Keratinocyte (primary cell): Measurements from ENCODE around the gene IL7R. TPM values are rescaled to one million over a fixed set of nuclear protein-coding genes. Genes with fewer than 3 reads are reported as not detected.

Experiments
- DNase-seq: peaks from one replicate; pipeline ENCODE4 v3.0.0-alpha.2; 2011; ENCODE audit warnings: low read depth, missing footprints, low spot score
- FAIRE-seq: peaks from 2 replicates; lab custom pipeline; 2011; peaks lifted over from hg19 to GRCh38; lab: Jason Lieb, UNC
- H2AFZ ChIP-seq: 2 replicates; pipeline ENCODE4 v1.6.0; 2012; ENCODE audit warnings: low read length, control low read depth, inconsistent platforms; ENCODE audit not compliant: control insufficient read depth
- H3K27ac ChIP-seq: 2 replicates; pipeline ENCODE4 v1.5.1; 2011; ENCODE audit warnings: low read length; ENCODE audit not compliant: control insufficient read depth, insufficient read depth
- H3K27me3 ChIP-seq: 3 replicates; pipeline ENCODE4 v1.6.0; 2011; ENCODE audit warnings: low read length; ENCODE audit not compliant: control insufficient read depth, insufficient read depth; ENCODE audit errors: extremely low read depth
- H3K36me3 ChIP-seq, 2 experiments: 2 replicates in 1 of 2; 3 replicates in 1 of 2; pipeline ENCODE4 v1.5.1; 2011; ENCODE audit warnings: low read length in 2 of 2, mild to moderate bottlenecking in 1 of 2; ENCODE audit not compliant: control insufficient read depth in 2 of 2, insufficient read depth in 2 of 2; ENCODE audit errors: extremely low read depth in 1 of 2
- H3K4me1 ChIP-seq: 3 replicates; pipeline ENCODE4 v1.5.1; 2011; ENCODE audit warnings: low read length; ENCODE audit not compliant: control insufficient read depth, insufficient read depth; ENCODE audit errors: extremely low read depth
- H3K4me2 ChIP-seq: 3 replicates; pipeline ENCODE4 v1.6.0; 2011; ENCODE audit warnings: low read depth, low read length; ENCODE audit not compliant: control insufficient read depth, insufficient read depth; ENCODE audit errors: extremely low read depth
- H3K4me3 ChIP-seq, 3 experiments: fragments of 200-600 bp in 1 of 3; sonication (generic) in 1 of 3; 2 replicates in 2 of 3; 3 replicates in 1 of 3; pipeline ENCODE4 v1.5.1; 2011 to 2016; ENCODE audit warnings: low read length in 3 of 3, mild to moderate bottlenecking in 3 of 3, control low read depth in 2 of 3, inconsistent platforms in 1 of 3, low read depth in 1 of 3, mixed read lengths in 1 of 3, mixed run types in 1 of 3, moderate library complexity in 1 of 3; ENCODE audit not compliant: control insufficient read depth in 2 of 3, insufficient read depth in 2 of 3; ENCODE audit errors: extremely low read depth in 1 of 3
- H3K79me2 ChIP-seq: 2 replicates; pipeline ENCODE4 v1.6.0; 2012; ENCODE audit warnings: low read length; ENCODE audit not compliant: control insufficient read depth, insufficient read depth
- H3K9ac ChIP-seq: 3 replicates; pipeline ENCODE4 v1.6.0; 2011; ENCODE audit warnings: low read length; ENCODE audit not compliant: control insufficient read depth, insufficient read depth; ENCODE audit errors: extremely low read depth
- H3K9me1 ChIP-seq: 3 replicates; pipeline ENCODE4 v1.6.0; 2011; ENCODE audit warnings: low read length; ENCODE audit not compliant: control insufficient read depth, insufficient read depth; ENCODE audit errors: extremely low read depth
- H3K9me3 ChIP-seq: 2 replicates; pipeline ENCODE4 v1.5.1; 2012; ENCODE audit warnings: low read depth, low read length; ENCODE audit not compliant: control insufficient read depth
- H4K20me1 ChIP-seq: 3 replicates; pipeline ENCODE4 v1.6.0; 2011; ENCODE audit warnings: low read length; ENCODE audit not compliant: control insufficient read depth, insufficient read depth; ENCODE audit errors: extremely low read depth
- EZH2 ChIP-seq: IDR thresholded peaks from one replicate; pipeline ENCODE4 v1.6.1; 2012; ENCODE audit warnings: inconsistent platforms, mild to moderate bottlenecking, low read length, moderate library complexity
- dilution Hi-C: fragments of 300-500 bp; cut with MboI; formaldehyde crosslinking; loops from one replicate; pipeline ENCODE4 v1.7.0; 2020; ENCODE audit warnings: low sequenced_read_pairs; ENCODE audit not compliant: extremely low pct_ligation_motif_present
- polyA plus RNA-seq, 5 experiments: library from polyadenylated mRNA; depleted of rRNA in 3 of 5; stranded (reverse) in 3 of 5; stranded (forward) in 1 of 5; unstranded in 1 of 5; fragments of >200 nt; gene quantifications; 1 replicate in 1 of 5; 2 replicates in 3 of 5; 3 replicates in 1 of 5; pipeline versions ENCODE4 v1.2.1 to v1.2.3, GENCODE V29; 2011 to 2012; ENCODE audit warnings: missing spikeins in 2 of 5, low read depth in 1 of 5, low replicate concordance in 1 of 5
- TF ChIP-seq, protein P1 (sequence below), 3 experiments: IDR thresholded peaks in 1 of 3; conservative IDR thresholded peaks in 1 of 3; optimal IDR thresholded peaks in 1 of 3; 2 replicates in 2 of 3; 3 replicates in 1 of 3; pipeline versions ENCODE3 to v1.5.1; 2011; ENCODE audit warnings: low read length in 3 of 3, mild to moderate bottlenecking in 3 of 3, moderate library complexity in 2 of 3, control low read depth in 1 of 3, inconsistent platforms in 1 of 3; ENCODE audit not compliant: insufficient read depth in 2 of 3; ENCODE audit errors: extremely low read depth in 1 of 3

The IL7R gene
- polyA plus RNA-seq, 1 donor (not counting 4 experiments of a cell fraction or from before 2014, with no cell fraction given): 4.7 TPM

DNA sequence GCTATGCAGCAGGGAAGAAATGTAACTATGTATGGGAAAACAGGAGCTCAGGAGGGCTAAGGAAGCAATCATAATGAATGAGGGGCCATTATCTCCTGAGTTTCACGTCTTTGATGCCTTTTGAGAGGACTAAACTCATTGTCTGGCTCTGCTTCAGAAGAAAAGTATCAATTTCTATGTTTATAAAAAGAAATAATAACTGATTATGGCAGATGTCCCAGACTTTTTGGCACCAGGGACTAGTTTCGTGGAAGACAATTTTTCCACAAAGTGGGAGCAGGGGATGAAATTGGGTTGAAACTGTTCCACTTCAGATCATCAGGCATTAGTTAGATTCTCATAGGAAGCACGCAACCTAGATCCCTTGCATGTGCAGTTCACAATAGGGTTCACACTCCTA lies 8.7 kb upstream of the IL7R start:
- dilution Hi-C loops: no loop called here
- H2AFZ ChIP-seq: no peak overlapping the region
- no peak for DNase-seq
- no peaks in the 10 kb centered on the region for H3K27me3 ChIP-seq
- H3K36me3 ChIP-seq: no peaks in the 10 kb centered on the region
- no peak for FAIRE-seq
- H3K4me2 ChIP-seq: no peak overlapping the region
- H3K4me1 ChIP-seq: peaks cover 7% of the 10 kb centered on the region
- peaks cover 2% of the 10 kb centered on the region for H3K9me3 ChIP-seq
- no peaks in the 10 kb centered on the region for H3K9me1 ChIP-seq
- H3K9ac ChIP-seq: no peak overlapping the region
- no peak overlapping the region for H3K27ac ChIP-seq
- no peak overlapping the region for H3K4me3 ChIP-seq
- H4K20me1 ChIP-seq: no peaks in the 10 kb centered on the region
- no peaks in the 10 kb centered on the region for H3K79me2 ChIP-seq
- TF ChIP-seq, protein P1, sequence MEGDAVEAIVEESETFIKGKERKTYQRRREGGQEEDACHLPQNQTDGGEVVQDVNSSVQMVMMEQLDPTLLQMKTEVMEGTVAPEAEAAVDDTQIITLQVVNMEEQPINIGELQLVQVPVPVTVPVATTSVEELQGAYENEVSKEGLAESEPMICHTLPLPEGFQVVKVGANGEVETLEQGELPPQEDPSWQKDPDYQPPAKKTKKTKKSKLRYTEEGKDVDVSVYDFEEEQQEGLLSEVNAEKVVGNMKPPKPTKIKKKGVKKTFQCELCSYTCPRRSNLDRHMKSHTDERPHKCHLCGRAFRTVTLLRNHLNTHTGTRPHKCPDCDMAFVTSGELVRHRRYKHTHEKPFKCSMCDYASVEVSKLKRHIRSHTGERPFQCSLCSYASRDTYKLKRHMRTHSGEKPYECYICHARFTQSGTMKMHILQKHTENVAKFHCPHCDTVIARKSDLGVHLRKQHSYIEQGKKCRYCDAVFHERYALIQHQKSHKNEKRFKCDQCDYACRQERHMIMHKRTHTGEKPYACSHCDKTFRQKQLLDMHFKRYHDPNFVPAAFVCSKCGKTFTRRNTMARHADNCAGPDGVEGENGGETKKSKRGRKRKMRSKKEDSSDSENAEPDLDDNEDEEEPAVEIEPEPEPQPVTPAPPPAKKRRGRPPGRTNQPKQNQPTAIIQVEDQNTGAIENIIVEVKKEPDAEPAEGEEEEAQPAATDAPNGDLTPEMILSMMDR (optimal IDR thresholded peaks at IDR 0.05 in 1 of 3, IDR thresholded peaks at IDR 0.05 in 1 of 3, conservative IDR thresholded peaks at IDR 0.05 in 1 of 3; ENCODE audit: extremely low read depth in 1 of 3, insufficient read depth in 2 of 3, low read length in 3 of 3): no peak
- no peak for TF ChIP-seq EZH2

DNA sequence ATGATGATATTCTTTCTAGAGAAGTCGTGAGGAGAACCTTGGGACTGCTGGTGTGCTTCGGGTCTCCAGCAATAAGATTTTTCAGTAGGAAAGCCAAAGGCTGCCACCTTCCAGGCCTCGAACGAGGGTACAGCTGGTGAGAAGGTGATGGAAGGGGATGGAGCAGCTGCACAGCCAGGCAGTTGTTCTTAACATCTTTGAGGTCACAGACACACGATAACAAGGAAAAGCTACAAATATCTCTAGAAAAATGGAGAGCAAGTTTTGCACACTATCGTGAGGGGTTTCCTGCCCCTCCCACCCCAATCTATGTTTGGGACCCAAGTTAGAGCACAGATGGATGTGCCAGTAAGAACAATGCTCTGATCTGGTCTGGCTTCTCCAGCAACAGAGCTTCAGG lies 6.8 kb upstream of the IL7R start:
- Histone ChIP-seq H3K9me3 (peaks cover 2% of the 10 kb centered on the region), H3K9ac (no peak overlapping the region), H3K9me1 (no peaks in the 10 kb centered on the region), H3K4me2 (no peak overlapping the region), H3K27me3 (no peaks in the 10 kb centered on the region), H4K20me1 (no peaks in the 10 kb centered on the region), H3K27ac (no peak overlapping the region), H3K4me1 (peaks cover 13% of the 10 kb centered on the region), H3K4me3 (no peak overlapping the region), H3K36me3 (no peaks in the 10 kb centered on the region), H2AFZ (no peak overlapping the region), H3K79me2 (no peaks in the 10 kb centered on the region)
- no peak for DNase-seq
- no peak for FAIRE-seq
- TF ChIP-seq, protein P1 (optimal IDR thresholded peaks at IDR 0.05 in 1 of 3, IDR thresholded peaks at IDR 0.05 in 1 of 3, conservative IDR thresholded peaks at IDR 0.05 in 1 of 3; ENCODE audit: extremely low read depth in 1 of 3, insufficient read depth in 2 of 3, low read length in 3 of 3): no peak
- no peak for TF ChIP-seq EZH2
- dilution Hi-C loops: no loop called here
